ENCODE data around the gene PGAM2.

The PGAM2 gene

GRCh38 chr7:44046321-44047061, 18.9 kb downstream of the PGAM2 start:
- Histone ChIP-seq H3K36me3 (peaks cover 31% of the 10 kb centered on the region), H3K4me3 (ENCODE audit: low read depth in 1 of 2, low read length in 1 of 2) (peak overlapping the region; percentile 73 to 85), H3K9me3 (no peaks in the 10 kb centered on the region), H3K27me3 (no peaks in the 10 kb centered on the region), H3K4me1 (ENCODE audit: control insufficient read depth in 1 of 2, insufficient read depth in 1 of 2, low read depth in 1 of 2, low read length in 1 of 2) (peaks cover 63 to 70% of the 10 kb centered on the region in 2 experiments), H3K27ac (peak overlapping the region; percentile 99)
- TF ChIP-seq CTCF (IDR thresholded peaks at IDR 0.05): peak; percentile 82

DNA sequence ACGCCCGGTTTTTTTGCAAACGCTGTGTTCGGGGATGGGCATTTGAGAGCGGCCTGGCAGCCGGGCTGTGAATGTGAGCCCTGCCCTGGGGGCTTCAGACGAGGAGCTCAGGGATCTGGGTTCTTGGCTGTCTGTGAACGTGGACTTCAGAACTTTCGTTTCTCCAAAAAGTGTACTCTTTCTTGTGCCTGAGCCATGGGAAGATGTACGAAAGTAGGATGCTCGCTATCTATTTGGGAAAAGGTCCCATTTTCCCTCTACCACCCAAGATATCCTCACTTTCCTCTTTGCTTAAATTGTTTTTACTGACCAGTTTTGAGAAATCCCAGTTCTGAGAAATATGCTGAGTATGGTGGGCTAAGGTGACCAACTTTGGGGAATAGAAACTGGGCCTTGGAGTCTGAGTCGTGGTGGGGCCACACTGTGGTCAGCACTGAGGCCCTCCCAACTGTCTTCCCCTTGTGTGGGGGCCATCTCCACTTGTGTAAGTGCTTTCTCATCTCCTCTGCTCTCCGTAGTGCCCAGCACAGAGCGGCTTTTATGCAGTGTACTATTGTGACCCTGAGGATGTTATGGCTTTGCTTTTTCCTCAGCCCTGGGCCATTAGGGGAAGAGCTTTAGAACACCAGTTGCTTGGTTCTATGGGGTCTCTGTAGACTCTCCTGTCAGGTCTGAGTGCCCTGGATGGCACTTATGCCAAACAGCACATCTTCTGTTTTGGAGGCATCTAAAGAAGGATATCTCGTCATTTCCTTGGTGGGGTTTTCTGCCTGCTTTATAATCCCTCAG, 19.9 kb downstream of the PGAM2 start:
- no peak for TF ChIP-seq CTCF (IDR thresholded peaks at IDR 0.05)
- H3K4me3 ChIP-seq (ENCODE audit: low read depth in 1 of 2, low read length in 1 of 2): peak overlapping the region; percentile 73 to 85
- H3K27me3 ChIP-seq: no peaks in the 10 kb centered on the region
- H3K27ac ChIP-seq: peak overlapping the region; percentile 99
- peaks cover 20% of the 10 kb centered on the region for H3K36me3 ChIP-seq
- H3K4me1 ChIP-seq (ENCODE audit: control insufficient read depth in 1 of 2, insufficient read depth in 1 of 2, low read depth in 1 of 2, low read length in 1 of 2): peaks cover 62 to 74% of the 10 kb centered on the region in 2 experiments
- no peaks in the 10 kb centered on the region for H3K9me3 ChIP-seq

DNA sequence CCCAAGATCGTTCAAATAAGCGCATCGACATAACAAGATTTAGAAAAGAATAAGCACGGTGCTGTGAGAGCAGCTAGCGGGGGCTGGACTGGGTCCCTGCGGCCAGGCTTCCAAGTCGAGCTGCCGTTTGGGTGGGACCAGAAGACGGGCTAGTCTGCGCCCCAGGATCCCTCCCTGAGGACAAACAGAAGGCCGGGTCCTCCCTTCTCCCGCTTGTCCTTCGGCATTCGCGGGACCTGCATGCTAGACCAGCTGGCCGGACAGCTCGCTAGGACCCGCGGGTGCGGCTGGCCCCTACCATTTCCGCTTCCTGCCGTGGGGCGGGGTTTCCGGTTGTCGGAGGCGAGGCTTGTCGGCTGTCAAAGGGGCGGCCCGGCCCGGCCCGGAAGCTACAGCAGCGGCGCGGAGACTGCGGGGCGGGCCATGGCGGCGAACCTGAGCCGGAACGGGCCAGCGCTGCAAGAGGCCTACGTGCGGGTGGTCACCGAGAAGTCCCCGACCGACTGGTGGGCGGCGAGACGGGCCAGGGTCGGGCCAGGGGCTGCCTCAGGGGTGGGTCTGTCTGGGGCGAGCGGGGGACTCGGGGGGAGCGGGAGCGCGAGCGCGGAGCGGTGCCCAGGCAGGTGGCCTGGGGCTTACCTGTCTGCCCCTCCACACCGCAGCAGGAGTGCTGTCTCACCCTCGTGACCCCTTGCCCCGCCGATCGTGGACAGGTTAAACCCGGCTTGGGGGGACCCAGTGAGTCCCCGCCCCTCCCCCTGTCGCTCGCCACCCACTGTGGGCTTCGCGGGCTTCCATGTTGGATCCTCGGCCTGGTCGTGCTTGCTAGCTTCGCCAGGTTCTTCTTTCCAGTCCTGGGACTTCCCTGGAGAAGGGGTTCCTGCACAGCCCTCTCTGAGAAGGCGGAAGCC, 20.8 kb downstream of the PGAM2 start, which contains the start of gene DBNL:
TSS of gene DBNL (plus strand) at position 388 of the 911 bp plus-strand sequence. CDS start at position 424, 36 bp downstream.
- TF ChIP-seq CTCF (IDR thresholded peaks at IDR 0.05): peak; percentile 41
- Histone ChIP-seq H3K4me3 (ENCODE audit: low read depth in 1 of 2, low read length in 1 of 2) (peak within 1 kb of the TSS; percentile 73 to 85), H3K9me3 (no peaks in the 10 kb centered on the region), H3K27me3 (no peaks in the 10 kb centered on the region), H3K4me1 (ENCODE audit: control insufficient read depth in 1 of 2, insufficient read depth in 1 of 2, low read depth in 1 of 2, low read length in 1 of 2) (peaks cover 62 to 74% of the 10 kb centered on the region in 2 experiments), H3K27ac (peak within 1 kb of the TSS; percentile 99), H3K36me3 (peaks cover 12% of the 10 kb centered on the region)

- no peak for TF ChIP-seq CTCF (IDR thresholded peaks at IDR 0.05)
- Histone ChIP-seq H3K27me3 (no peaks in the 10 kb centered on the region), H3K36me3 (peaks cover 5% of the 10 kb centered on the region), H3K27ac (peak overlapping the region; percentile 99), H3K9me3 (no peaks in the 10 kb centered on the region), H3K4me1 (ENCODE audit: control insufficient read depth in 1 of 2, insufficient read depth in 1 of 2, low read depth in 1 of 2, low read length in 1 of 2) (peaks cover 55 to 67% of the 10 kb centered on the region in 2 experiments), H3K4me3 (ENCODE audit: low read depth in 1 of 2, low read length in 1 of 2) (peak overlapping the region; percentile 73 to 85)
These were observed 21.5 kb downstream of the PGAM2 start for GRCh38 chr7:44043902-44044301.

- Histone ChIP-seq H3K9me3 (no peaks in the 10 kb centered on the region), H3K4me1 (ENCODE audit: control insufficient read depth in 1 of 2, insufficient read depth in 1 of 2, low read depth in 1 of 2, low read length in 1 of 2) (peaks cover 38 to 50% of the 10 kb centered on the region in 2 experiments), H3K27me3 (no peaks in the 10 kb centered on the region), H3K36me3 (no peaks in the 10 kb centered on the region), H3K4me3 (ENCODE audit: low read depth in 1 of 2, low read length in 1 of 2) (no peak overlapping the region), H3K27ac (no peak overlapping the region)
- TF ChIP-seq CTCF (IDR thresholded peaks at IDR 0.05): no peak
These were observed 23.1 kb downstream of the PGAM2 start for GRCh38 chr7:44042221-44042620.

Measured in neutrophil (primary cell).